BE2C (cell line): ENCODE measurements around the gene PTPRN2.

Source experiments
- DNase-seq: peaks from one replicate; pipeline ENCODE4 v3.0.0-alpha.2; 2020
- H3K27me3 ChIP-seq: fragments of 250-450 bp; sonication (Bioruptor Pico); 2 replicates; pipeline ENCODE4 v1.5.1; 2020; ENCODE audit warnings: mild to moderate bottlenecking
- H3K36me3 ChIP-seq: fragments of 250-450 bp; sonication (Bioruptor Pico); 2 replicates; pipeline ENCODE4 v1.5.1; 2020; ENCODE audit warnings: mild to moderate bottlenecking
- H3K4me1 ChIP-seq: fragments of 250-450 bp; sonication (Bioruptor Pico); 2 replicates; pipeline ENCODE4 v1.5.1; 2020
- H3K4me3 ChIP-seq: 2 replicates; pipeline ENCODE4 v1.5.1; 2011; ENCODE audit warnings: low read depth, low read length
- H3K9me3 ChIP-seq: fragments of 250-450 bp; sonication (Bioruptor Pico); 2 replicates; pipeline ENCODE4 v1.5.1; 2020
- TF ChIP-seq, protein P1 (sequence below): IDR thresholded peaks from 2 replicates; pipeline ENCODE4 v1.5.1; 2012; ENCODE audit warnings: mild to moderate bottlenecking, low read depth, low read length

PTPRN2 gene

DNA sequence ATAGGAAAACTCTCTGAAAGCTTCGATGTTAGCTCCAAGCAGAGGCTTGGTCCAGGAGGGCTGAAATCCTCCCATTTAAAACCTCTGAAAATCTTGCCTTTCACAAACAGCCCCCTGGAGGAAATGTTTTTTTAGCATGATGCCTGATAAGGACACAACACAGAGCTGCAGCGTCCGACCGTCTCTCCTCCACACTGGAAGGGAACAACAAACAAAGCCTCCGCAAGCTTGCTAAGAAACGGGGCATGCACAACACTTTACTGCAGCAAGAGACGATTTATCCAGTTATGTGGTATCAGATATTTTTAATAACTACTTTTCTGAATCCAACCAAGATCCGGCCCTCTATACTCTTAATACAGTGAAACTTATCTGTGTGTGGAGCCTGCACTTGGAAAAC, 182.3 kb downstream of the PTPRN2 start:
- DNase-seq: no peak
- Histone ChIP-seq H3K27me3 (no peaks in the 10 kb centered on the region), H3K36me3 (no peaks in the 10 kb centered on the region), H3K4me3 (no peak overlapping the region), H3K9me3 (no peaks in the 10 kb centered on the region), H3K4me1 (no peaks in the 10 kb centered on the region)
- TF ChIP-seq, protein P1, sequence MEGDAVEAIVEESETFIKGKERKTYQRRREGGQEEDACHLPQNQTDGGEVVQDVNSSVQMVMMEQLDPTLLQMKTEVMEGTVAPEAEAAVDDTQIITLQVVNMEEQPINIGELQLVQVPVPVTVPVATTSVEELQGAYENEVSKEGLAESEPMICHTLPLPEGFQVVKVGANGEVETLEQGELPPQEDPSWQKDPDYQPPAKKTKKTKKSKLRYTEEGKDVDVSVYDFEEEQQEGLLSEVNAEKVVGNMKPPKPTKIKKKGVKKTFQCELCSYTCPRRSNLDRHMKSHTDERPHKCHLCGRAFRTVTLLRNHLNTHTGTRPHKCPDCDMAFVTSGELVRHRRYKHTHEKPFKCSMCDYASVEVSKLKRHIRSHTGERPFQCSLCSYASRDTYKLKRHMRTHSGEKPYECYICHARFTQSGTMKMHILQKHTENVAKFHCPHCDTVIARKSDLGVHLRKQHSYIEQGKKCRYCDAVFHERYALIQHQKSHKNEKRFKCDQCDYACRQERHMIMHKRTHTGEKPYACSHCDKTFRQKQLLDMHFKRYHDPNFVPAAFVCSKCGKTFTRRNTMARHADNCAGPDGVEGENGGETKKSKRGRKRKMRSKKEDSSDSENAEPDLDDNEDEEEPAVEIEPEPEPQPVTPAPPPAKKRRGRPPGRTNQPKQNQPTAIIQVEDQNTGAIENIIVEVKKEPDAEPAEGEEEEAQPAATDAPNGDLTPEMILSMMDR: no peak

- Histone ChIP-seq H3K4me1 (no peaks in the 10 kb centered on the region), H3K36me3 (no peaks in the 10 kb centered on the region), H3K4me3 (no peak overlapping the region), H3K27me3 (no peaks in the 10 kb centered on the region), H3K9me3 (no peaks in the 10 kb centered on the region)
- no peak for DNase-seq
- TF ChIP-seq, protein P1: no peak
Measured at GRCh38 chr7:158404031-158404761, 183.4 kb downstream of the PTPRN2 start.

DNA sequence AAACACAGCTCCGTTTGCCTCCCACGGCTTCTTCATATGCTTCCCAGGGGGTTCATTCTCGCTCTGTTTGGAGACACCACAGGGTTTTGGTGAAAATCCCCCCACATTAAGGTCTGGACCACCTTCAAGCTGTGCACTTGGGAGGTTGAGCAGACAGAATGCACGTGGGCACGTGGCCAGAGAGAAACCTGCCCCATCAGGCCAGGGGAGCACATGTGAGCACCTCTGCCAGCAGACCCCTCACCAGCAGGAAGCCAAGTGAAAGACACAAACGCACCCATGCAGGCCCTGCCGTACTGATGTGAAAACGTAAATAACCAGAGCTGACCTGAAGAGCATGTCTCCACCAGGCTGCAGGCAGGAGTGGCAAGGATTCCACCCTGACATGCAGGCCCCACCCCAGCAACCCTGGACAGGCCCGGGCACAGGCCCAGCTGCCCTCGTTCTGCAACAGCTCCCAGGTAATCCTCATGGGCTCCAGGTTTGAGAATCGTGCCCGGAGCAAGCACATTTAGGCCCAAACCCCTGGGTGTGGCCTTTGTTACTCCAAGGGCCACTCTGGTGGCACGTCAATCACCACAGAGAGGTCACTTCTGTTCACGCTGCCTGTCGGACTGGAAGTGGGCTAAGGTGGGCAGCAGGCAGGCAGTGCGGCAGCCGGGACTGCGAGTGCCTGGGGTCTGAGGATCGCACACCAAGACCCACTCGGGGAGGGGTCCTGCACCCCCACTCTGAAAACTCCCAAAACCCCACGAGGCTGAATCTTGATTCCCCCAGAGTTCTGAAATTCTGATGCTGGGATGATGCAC, 184.4 kb downstream of the PTPRN2 start:
- Histone ChIP-seq H3K4me1 (no peaks in the 10 kb centered on the region), H3K9me3 (no peaks in the 10 kb centered on the region), H3K27me3 (no peaks in the 10 kb centered on the region), H3K4me3 (no peak overlapping the region), H3K36me3 (no peaks in the 10 kb centered on the region)
- TF ChIP-seq, protein P1: no peak
- DNase-seq: no peak

DNA sequence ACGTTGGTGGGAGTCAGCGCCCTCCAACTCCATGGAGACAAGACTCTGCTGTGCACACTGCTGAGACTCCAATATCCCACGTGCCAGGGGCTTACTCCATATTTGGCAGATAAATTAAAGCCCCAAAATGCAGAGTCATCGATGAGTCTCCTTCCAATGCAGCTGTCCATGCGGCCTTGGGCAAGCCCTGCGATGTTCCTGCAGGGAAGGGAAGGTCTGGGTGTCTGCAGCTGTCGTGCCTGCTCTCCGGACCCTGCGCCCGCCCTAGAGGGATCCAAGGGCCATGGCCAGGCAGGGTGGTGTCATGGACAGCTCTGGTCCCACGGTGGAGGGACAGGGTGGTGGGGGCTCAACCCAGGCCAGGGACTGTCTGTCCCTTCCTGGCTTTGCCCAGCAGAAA, 185.2 kb downstream of the PTPRN2 start:
- no peaks in the 10 kb centered on the region for H3K36me3 ChIP-seq
- H3K4me3 ChIP-seq: no peak overlapping the region
- H3K4me1 ChIP-seq: no peaks in the 10 kb centered on the region
- TF ChIP-seq, protein P1: no peak
- no peaks in the 10 kb centered on the region for H3K27me3 ChIP-seq
- H3K9me3 ChIP-seq: no peaks in the 10 kb centered on the region
- DNase-seq: no peak

DNA sequence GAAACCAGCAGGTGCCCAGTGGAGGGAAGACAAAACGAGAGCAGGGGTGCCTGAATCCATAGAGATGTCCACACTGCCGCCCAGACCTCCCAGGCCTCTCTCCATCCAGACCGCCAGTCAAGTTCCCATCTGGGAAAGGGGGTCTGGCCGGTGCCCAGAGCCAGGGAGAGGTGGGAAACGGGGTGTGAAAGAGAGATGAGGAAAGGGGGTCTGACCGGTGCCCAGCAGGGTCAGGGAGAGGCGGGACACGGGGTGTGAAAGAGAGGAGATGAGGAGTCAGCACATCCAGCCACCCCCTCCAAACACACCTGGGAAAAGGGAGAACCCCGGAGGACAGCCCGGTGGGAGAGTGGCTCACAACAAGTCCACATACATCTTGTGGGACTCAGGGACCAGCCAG, 185.8 kb downstream of the PTPRN2 start:
- TF ChIP-seq, protein P1: no peak
- H3K9me3 ChIP-seq: no peaks in the 10 kb centered on the region
- no peaks in the 10 kb centered on the region for H3K4me1 ChIP-seq
- H3K36me3 ChIP-seq: no peaks in the 10 kb centered on the region
- DNase-seq: no peak
- no peak overlapping the region for H3K4me3 ChIP-seq
- H3K27me3 ChIP-seq: no peaks in the 10 kb centered on the region

DNA sequence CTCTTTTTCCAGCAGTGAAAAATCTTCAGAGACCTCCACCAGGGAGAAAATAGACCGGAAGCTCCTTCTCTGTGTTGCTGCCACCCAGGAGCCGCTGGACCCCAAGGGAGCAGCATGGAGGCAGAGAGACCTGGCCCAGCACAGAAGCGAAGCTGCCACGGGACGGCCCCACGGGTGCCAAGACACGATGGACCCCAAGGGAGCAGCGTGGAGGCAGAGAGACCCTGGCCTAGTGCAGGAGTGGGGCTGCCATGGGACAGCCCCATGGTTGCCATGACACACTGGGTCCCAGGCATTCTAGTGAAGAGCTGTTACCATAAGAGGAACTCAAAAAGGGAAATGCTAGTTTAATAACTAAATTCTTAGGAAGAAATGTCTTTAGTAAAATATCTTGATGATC, 186.3 kb downstream of the PTPRN2 start:
- no peak for DNase-seq
- no peaks in the 10 kb centered on the region for H3K27me3 ChIP-seq
- no peak overlapping the region for H3K4me3 ChIP-seq
- H3K36me3 ChIP-seq: no peaks in the 10 kb centered on the region
- H3K4me1 ChIP-seq: no peaks in the 10 kb centered on the region
- TF ChIP-seq, protein P1: no peak
- H3K9me3 ChIP-seq: no peaks in the 10 kb centered on the region
